ENCODE results near the gene RNPEPL1.

RNPEPL1 gene

DNA sequence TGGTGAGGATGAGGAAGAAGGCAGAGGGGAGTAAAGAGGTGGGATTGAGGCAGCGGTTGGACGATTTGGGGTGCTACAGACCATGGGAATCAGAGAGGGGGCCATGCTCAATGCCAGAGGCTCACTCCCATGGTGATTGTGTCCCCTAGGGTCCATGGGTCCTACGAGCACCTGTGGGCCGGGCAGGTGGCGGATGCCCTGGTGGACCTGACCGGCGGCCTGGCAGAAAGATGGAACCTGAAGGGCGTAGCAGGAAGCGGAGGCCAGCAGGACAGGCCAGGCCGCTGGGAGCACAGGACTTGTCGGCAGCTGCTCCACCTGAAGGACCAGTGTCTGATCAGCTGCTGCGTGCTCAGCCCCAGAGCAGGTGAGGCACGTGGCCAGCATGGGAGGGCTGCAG is 23.5 kb downstream of the RNPEPL1 start:
- H3K9me3 ChIP-seq (ENCODE audit: low read depth, low read length): no peaks in the 10 kb centered on the region
- no peak for TF ChIP-seq EZH2 (IDR thresholded peaks at IDR 0.05)
- TF ChIP-seq POLR2AphosphoS5 (IDR thresholded peaks at IDR 0.05; ENCODE audit: borderline replicate concordance, low read depth, low read length): no peak
- TF ChIP-seq FOXP2 (optimal IDR thresholded peaks at IDR 0.05; ENCODE audit: control extremely low read depth, extremely low read length, insufficient read depth): no peak
- H3K9ac ChIP-seq (ENCODE audit: insufficient read length): no peak overlapping the region
- no peak overlapping the region for H3K4me3 ChIP-seq
- DNase-seq (ENCODE audit: low read depth, low spot score): no peak
- no peak overlapping the region for H3K27ac ChIP-seq
- H3K36me3 ChIP-seq (ENCODE audit: insufficient read depth, low read length): peaks cover 5% of the 10 kb centered on the region; the same call in 1 of the 2 replicates

DNA sequence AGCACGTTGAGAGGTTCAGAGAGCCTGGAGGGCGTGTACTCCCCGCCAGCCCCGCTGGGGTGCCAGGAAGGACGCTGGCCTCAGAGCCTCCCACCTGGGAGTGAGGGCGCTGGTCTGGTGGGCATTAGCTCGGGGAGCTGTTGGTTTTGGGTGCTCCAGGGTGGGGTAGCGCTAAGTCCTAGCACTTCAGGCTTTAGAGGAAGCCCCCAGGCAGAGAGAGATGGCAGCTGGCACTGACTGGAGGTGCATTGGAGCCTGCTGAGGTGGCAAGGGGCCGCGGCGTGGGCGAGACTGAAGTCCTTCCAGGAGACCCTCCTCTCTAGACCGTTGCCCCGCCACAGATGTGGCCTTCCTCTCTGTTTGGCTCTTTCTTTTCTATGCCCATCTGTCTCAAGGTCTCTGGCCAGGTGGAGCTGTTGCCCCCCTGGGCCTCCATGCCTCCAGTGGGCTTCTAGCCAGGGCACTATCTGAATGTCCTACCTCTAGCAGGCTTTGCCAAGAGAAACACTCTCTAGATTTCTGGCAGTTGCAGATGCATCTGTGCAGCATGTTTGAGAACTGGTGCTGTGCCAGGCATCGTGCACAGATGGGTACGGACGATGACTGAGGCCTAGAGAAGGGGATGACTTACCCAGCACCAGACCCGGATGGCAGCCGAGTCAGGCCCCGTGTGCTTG is 24.9 kb downstream of the RNPEPL1 start:
- Histone ChIP-seq H3K9me3 (ENCODE audit: low read depth, low read length) (no peaks in the 10 kb centered on the region), H3K9ac (ENCODE audit: insufficient read length) (no peak overlapping the region), H3K27ac (no peak overlapping the region), H3K36me3 (ENCODE audit: insufficient read depth, low read length) (peaks cover 5% of the 10 kb centered on the region; the same call in 1 of the 2 replicates), H3K4me3 (no peak overlapping the region)
- no peak for TF ChIP-seq EZH2 (IDR thresholded peaks at IDR 0.05)
- TF ChIP-seq FOXP2 (optimal IDR thresholded peaks at IDR 0.05; ENCODE audit: control extremely low read depth, extremely low read length, insufficient read depth): no peak
- no peak for TF ChIP-seq POLR2AphosphoS5 (IDR thresholded peaks at IDR 0.05; ENCODE audit: borderline replicate concordance, low read depth, low read length)
- no peak for DNase-seq (ENCODE audit: low read depth, low spot score)

- Histone ChIP-seq H3K4me3 (no peak overlapping the region), H3K27ac (no peak overlapping the region), H3K9me3 (ENCODE audit: low read depth, low read length) (no peaks in the 10 kb centered on the region), H3K36me3 (ENCODE audit: insufficient read depth, low read length) (peaks cover 5% of the 10 kb centered on the region; the same call in 1 of the 2 replicates), H3K9ac (ENCODE audit: insufficient read length) (no peak overlapping the region)
- no peak for DNase-seq (ENCODE audit: low read depth, low spot score)
- TF ChIP-seq FOXP2 (optimal IDR thresholded peaks at IDR 0.05; ENCODE audit: control extremely low read depth, extremely low read length, insufficient read depth): no peak
- TF ChIP-seq EZH2 (IDR thresholded peaks at IDR 0.05): no peak
- TF ChIP-seq POLR2AphosphoS5 (IDR thresholded peaks at IDR 0.05; ENCODE audit: borderline replicate concordance, low read depth, low read length): no peak
Observed at GRCh38 chr2:240593703-240594451, 25.6 kb downstream of the RNPEPL1 start.

DNA sequence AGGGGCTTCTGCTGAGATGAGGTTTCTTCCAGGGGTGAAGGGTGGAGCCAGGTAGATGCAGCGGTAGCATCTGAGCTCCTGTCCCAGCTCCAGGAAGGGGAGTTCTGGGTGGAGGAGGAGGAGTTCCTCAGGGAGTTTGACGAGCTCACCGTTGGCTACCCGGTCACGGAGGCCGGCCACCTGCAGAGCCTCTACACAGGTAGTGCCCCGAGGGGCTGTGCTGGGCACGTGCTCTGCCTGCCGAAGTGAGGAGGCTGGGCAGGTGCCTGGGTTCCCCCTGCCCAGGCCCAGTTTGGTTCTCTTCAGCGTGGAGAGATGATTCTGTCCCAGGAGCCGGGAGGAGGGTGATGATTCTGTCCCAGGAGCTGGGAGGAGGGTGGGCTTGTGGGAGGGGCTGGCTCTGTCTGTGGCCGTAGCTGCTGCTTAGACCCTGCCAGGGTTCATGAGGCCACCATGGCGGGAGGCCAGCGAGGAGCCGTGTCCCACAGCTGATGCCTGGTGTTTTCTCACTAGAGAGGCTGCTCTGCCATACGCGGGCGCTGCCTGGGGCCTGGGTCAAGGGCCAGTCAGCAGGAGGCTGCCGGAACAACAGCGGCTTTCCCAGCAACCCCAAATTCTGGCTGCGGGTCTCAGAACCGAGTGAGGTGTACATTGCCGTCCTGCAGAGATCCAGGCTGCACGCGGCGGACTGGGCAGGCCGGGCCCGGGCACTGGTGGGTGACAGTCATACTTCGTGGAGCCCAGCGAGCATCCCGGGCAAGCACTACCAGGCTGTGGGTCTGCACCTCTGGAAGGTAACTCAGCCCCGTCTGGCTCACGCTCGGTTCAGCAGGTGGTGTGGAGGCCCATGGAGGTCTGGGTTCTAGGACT is 26.5 kb downstream of the RNPEPL1 start:
- TF ChIP-seq EZH2 (IDR thresholded peaks at IDR 0.05) (no peak), POLR2AphosphoS5 (IDR thresholded peaks at IDR 0.05; ENCODE audit: borderline replicate concordance, low read depth, low read length) (no peak), FOXP2 (optimal IDR thresholded peaks at IDR 0.05; ENCODE audit: control extremely low read depth, extremely low read length, insufficient read depth) (no peak)
- Histone ChIP-seq H3K9me3 (ENCODE audit: low read depth, low read length) (no peaks in the 10 kb centered on the region), H3K9ac (ENCODE audit: insufficient read length) (no peak overlapping the region), H3K36me3 (ENCODE audit: insufficient read depth, low read length) (peaks cover 4% of the 10 kb centered on the region; the same call in 1 of the 2 replicates), H3K4me3 (no peak overlapping the region), H3K27ac (no peak overlapping the region)
- DNase-seq (ENCODE audit: low read depth, low spot score): no peak

GRCh38 chr2:240595381-240596079 is 27.2 kb downstream of the RNPEPL1 start:
- Histone ChIP-seq H3K9me3 (ENCODE audit: low read depth, low read length) (no peaks in the 10 kb centered on the region), H3K4me3 (no peak overlapping the region), H3K36me3 (ENCODE audit: insufficient read depth, low read length) (no peaks in the 10 kb centered on the region; the same call in 1 of the 2 replicates), H3K27ac (no peak overlapping the region), H3K9ac (ENCODE audit: insufficient read length) (no peak overlapping the region)
- TF ChIP-seq POLR2AphosphoS5 (IDR thresholded peaks at IDR 0.05; ENCODE audit: borderline replicate concordance, low read depth, low read length) (no peak), FOXP2 (optimal IDR thresholded peaks at IDR 0.05; ENCODE audit: control extremely low read depth, extremely low read length, insufficient read depth) (no peak), EZH2 (IDR thresholded peaks at IDR 0.05) (no peak)
- DNase-seq (ENCODE audit: low read depth, low spot score): no peak

DNA sequence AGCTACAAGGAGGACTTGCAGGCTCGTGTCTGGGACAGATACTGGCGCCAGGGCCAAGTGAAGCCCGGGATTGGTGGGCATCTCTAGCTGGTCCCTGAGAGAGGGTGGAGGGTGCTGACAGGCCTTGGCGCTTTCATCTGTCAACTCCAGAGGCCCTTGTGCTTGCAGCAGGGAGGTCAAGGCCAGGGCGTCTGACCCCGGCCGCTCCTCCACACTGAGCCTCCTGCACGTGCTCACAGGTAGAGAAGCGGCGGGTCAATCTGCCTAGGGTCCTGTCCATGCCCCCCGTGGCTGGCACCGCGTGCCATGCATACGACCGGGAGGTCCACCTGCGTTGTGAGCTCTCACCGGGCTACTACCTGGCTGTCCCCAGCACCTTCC is 27.8 kb downstream of the RNPEPL1 start:
- TF ChIP-seq EZH2 (IDR thresholded peaks at IDR 0.05) (no peak), POLR2AphosphoS5 (IDR thresholded peaks at IDR 0.05; ENCODE audit: borderline replicate concordance, low read depth, low read length) (no peak), FOXP2 (optimal IDR thresholded peaks at IDR 0.05; ENCODE audit: control extremely low read depth, extremely low read length, insufficient read depth) (no peak)
- no peaks in the 10 kb centered on the region; the same call in 1 of the 2 replicates for H3K36me3 ChIP-seq (ENCODE audit: insufficient read depth, low read length)
- H3K9ac ChIP-seq (ENCODE audit: insufficient read length): no peak overlapping the region
- no peak for DNase-seq (ENCODE audit: low read depth, low spot score)
- H3K4me3 ChIP-seq: no peak overlapping the region
- no peak overlapping the region for H3K27ac ChIP-seq
- H3K9me3 ChIP-seq (ENCODE audit: low read depth, low read length): no peaks in the 10 kb centered on the region

DNA sequence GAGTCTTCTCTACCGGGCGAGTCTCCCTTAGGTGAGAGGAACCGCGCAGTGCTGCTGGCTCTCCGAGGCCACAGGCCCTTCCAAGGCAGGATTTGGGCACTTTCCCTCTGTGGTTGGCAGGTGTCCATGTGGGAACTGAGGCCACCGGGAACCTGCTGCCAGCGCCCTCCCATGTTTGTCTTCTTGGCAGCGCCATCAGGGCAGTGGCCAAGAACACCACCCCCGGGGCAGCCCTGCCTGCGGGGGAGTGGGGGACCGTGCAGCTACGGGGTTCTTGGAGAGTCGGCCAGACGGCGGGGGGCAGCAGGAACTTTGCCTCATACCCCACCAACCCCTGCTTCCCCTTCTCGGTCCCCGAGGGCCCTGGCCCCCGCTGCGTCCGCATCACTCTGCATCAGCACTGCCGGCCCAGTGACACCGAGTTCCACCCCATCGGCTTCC is 28.2 kb downstream of the RNPEPL1 start:
- H3K36me3 ChIP-seq (ENCODE audit: insufficient read depth, low read length): no peaks in the 10 kb centered on the region; the same call in 1 of the 2 replicates
- H3K27ac ChIP-seq: no peak overlapping the region
- DNase-seq (ENCODE audit: low read depth, low spot score): no peak
- no peaks in the 10 kb centered on the region for H3K9me3 ChIP-seq (ENCODE audit: low read depth, low read length)
- H3K9ac ChIP-seq (ENCODE audit: insufficient read length): no peak overlapping the region
- TF ChIP-seq EZH2 (IDR thresholded peaks at IDR 0.05) (no peak), POLR2AphosphoS5 (IDR thresholded peaks at IDR 0.05; ENCODE audit: borderline replicate concordance, low read depth, low read length) (no peak), FOXP2 (optimal IDR thresholded peaks at IDR 0.05; ENCODE audit: control extremely low read depth, extremely low read length, insufficient read depth) (no peak)
- no peak overlapping the region for H3K4me3 ChIP-seq

Measured in SK-N-MC (cell line).